Dermis lymphatic vessel endothelial cell (primary cell): ENCODE data around the gene TRO. TPM values are rescaled to one million over a fixed set of nuclear protein-coding genes. Genes with fewer than 3 reads are reported as not detected.

Source experiments
- total RNA-seq: library from RNA; depleted of rRNA; stranded (reverse); fragments of >200 nt; gene quantifications from 2 replicates; pipeline ENCODE4 v1.2.1, GENCODE V29; 2014

TRO gene
- 0.43 and 2.9 TPM in 2 replicates for total RNA-seq

GRCh38 chrX:54920610-54921426 lies at the start of gene TRO:
TRO (plus strand) TSS chrX:54920824; CDS start chrX:54922247, 1,423 bp downstream.

Other genes starting within 250 kb of the TRO start
- gene ITIH6, start 122.6 kb upstream of the TRO start, total RNA-seq: not detected in 2 replicates
- gene MAGED2, start 113.1 kb upstream of the TRO start, total RNA-seq: 168 and 227 TPM in 2 replicates
- under 0.01 TPM in 2 replicates for gene PFKFB1, start 73.4 kb downstream of the TRO start, total RNA-seq
- gene APEX2, start 79.5 kb downstream of the TRO start, total RNA-seq: 5.1 and 5.7 TPM in 2 replicates
- gene ALAS2, start 110.2 kb downstream of the TRO start, total RNA-seq: not detected in 2 replicates
- not detected in 2 replicates for gene PAGE2B, start 154.2 kb downstream of the TRO start, total RNA-seq
- gene PAGE2, start 168.2 kb downstream of the TRO start, total RNA-seq: not detected in 2 replicates